Measurements from ENCODE around the gene CKAP2L.

Gene CKAP2L

DNA sequence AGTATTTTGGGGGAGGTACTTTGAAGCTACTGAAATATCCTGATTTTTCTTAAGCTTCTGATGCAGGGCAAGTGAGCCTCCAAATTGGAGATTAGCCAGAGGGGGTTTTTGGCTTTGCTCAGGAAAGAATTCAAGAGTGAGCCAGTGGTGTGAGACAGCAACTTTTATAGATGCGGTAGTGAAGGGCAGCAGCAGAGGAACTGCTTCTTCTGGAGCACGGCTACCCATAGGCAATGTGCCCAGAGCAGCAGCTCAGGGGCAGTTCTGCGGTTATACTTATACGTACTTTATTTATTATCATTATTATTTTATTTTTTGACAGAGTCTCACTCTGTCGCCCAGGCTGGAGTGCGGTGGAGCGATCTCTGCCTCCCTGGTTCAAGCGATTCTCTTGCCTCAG, 63.4 kb downstream of the CKAP2L start:
- no peak for TF ChIP-seq JUND (IDR thresholded peaks at IDR 0.05; ENCODE audit: low read depth)
- in situ Hi-C loops (cut with HindIII; ENCODE audit: low pct_unique_long_range_greater_than_20kb, low sequenced_read_pairs): no loop called here
- no peak for DNase-seq (ENCODE audit: low read depth in 1 of 2, low spot score in 1 of 2)

DNA sequence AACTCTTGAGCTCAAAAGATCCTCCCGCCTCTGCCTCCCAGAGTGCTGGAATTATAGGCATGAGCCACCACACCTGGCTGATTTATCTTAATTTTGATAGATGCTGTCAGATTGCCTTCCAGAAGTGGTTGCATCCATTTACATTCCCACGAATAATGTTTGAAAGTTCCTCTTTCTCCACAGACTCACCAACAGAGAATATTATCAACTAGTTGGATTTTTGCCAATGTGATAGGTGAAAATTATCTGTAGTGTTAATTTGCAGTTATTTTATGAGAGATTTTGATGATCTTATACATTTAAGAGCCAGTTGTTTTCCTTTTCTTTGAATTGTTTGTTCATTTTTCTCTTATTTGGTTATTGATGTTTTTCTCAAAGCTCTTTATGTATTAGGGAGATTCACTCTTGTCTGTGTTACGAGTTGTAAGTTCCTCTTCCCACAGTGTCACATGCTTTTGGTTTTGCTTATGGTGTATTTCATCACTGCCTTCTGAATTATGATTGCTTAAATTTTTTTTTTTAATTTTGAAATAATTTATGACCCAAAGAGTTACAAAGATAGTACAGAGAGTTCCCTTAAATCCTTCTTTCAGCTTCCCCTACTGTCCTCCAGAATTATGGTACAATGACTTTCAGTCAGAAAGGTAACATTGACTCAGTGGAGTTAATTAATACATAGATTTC, 64.3 kb downstream of the CKAP2L start:
- DNase-seq (ENCODE audit: low read depth in 1 of 2, low spot score in 1 of 2): no peak
- TF ChIP-seq JUND (IDR thresholded peaks at IDR 0.05; ENCODE audit: low read depth): no peak
- in situ Hi-C loops (cut with HindIII; ENCODE audit: low pct_unique_long_range_greater_than_20kb, low sequenced_read_pairs): no loop called here

DNA sequence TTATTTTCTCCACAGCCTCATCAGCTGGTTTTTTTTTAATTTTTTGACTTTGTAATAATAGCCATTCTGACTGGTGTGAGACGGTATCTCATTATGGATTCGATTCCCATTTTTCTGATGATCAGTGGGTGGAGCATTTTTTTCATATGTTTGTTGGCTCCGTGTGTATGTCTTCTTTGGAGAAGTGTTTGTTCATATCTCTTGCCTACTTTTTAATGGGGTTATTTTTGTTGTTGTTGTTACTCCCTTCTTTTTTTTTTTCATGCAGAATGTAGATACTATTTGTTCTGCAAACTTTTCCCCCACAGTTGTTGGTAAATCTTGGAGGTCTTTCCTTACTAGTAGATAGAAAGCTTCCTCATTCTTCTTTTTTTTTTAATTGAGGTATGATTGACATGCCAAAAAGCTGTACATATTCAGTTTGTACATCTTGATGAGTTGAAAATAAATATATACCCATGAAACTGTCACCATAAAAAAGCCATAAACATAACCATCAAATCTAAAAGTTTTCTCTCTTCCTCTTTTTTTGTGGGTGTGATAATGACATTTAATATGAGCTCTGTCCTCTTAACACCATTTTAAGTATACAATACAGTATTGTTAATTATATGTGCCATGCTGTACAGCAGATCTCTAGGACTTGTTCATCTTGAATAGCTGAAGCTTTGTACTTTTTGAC, 65.4 kb downstream of the CKAP2L start:
- DNase-seq (ENCODE audit: low read depth in 1 of 2, low spot score in 1 of 2): no peak
- TF ChIP-seq JUND (IDR thresholded peaks at IDR 0.05; ENCODE audit: low read depth): no peak
- in situ Hi-C loops (cut with HindIII; ENCODE audit: low pct_unique_long_range_greater_than_20kb, low sequenced_read_pairs): no loop called here

DNA sequence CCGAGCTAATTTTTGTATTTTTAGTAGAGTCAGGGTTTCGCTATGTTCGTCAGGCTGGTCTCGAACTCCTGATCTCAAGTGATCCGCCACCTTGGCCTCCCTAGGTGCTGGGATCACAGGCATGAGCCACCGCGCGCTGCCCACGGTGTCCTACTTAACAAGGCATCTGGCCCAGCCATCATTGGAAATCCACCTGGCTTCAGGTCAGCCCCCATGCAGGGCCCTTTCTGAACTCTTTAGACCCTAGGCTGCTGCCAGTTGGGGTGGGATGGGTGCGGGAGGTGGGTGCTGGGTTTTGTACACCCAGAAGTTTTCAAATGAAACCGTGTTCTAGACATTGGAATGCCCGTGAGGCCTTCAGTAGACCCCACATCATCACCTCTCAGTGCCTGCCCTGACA, 70.2 kb downstream of the CKAP2L start:
- DNase-seq (ENCODE audit: low read depth in 1 of 2, low spot score in 1 of 2): no peak
- in situ Hi-C loops (cut with HindIII; ENCODE audit: low pct_unique_long_range_greater_than_20kb, low sequenced_read_pairs): no loop called here
- TF ChIP-seq JUND (IDR thresholded peaks at IDR 0.05; ENCODE audit: low read depth): no peak

DNA sequence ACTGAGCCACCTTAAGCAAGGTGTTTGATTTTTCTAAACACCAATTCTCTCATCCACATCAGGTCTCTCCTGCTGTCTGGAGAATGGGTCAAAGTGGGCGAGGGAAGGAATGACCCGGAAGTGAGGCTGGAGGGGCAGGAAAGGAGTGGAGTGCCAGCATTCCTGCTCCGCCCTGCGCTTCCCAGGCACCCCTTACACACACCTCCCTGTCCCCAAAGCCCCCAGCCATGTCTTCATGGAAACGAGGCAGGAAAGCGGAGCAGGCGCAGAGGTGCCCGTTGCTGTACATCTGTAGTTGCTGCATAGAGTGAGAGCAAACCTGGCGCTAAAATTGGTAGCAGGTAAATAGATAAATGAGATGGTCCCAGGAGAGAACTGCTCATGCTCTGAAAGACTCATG, 70.8 kb downstream of the CKAP2L start:
- no peak for DNase-seq (ENCODE audit: low read depth in 1 of 2, low spot score in 1 of 2)
- TF ChIP-seq JUND (IDR thresholded peaks at IDR 0.05; ENCODE audit: low read depth): no peak
- in situ Hi-C loops (cut with HindIII; ENCODE audit: low pct_unique_long_range_greater_than_20kb, low sequenced_read_pairs): no loop called here

DNA sequence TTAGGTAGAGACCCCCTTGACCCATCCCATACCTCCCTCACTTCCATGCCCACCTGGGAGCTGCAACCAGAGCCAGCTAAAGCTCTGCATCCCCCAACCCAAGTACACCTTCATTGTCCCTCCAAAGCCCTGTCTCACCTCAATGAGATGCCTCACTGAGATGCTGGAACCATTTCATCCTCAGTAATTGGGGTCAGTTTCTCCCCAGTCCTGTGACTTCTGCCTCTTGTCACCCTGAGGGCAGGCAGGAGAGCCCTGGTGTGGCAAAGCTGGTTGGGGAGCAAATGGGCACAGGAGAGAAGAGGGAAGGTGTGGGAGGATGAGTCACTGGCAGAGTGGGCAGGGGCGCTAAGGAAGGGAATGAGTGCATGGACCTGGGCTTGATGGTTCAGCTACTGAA, 71.5 kb downstream of the CKAP2L start:
- no peak for TF ChIP-seq JUND (IDR thresholded peaks at IDR 0.05; ENCODE audit: low read depth)
- no peak for DNase-seq (ENCODE audit: low read depth in 1 of 2, low spot score in 1 of 2)
- in situ Hi-C loops (cut with HindIII; ENCODE audit: low pct_unique_long_range_greater_than_20kb, low sequenced_read_pairs): no loop called here

DNA sequence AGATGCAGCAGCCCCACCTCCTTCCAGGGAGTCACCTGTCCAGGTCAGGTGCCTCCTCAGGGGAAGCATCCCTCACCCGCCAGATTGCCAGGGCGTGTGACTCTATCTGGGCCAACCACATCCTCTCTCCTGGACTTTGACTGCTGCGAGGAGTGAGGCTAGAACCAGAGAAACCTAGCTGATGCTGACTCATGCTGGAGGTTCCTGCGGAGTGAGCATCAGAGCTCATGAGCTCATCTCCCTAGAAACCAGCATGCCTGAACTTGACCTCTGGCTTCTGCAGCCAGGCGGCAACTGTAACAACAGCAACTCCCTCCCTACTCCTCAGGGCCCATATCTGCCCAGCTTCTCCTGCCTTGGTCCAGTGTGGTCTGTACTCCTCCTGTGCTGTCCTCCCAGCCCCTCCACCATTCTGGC, 71.9 kb downstream of the CKAP2L start:
- TF ChIP-seq JUND (IDR thresholded peaks at IDR 0.05; ENCODE audit: low read depth): no peak
- in situ Hi-C loops (cut with HindIII; ENCODE audit: low pct_unique_long_range_greater_than_20kb, low sequenced_read_pairs): no loop called here
- DNase-seq (ENCODE audit: low read depth in 1 of 2, low spot score in 1 of 2): peak in 1 of 2 experiments; percentile 56

DNA sequence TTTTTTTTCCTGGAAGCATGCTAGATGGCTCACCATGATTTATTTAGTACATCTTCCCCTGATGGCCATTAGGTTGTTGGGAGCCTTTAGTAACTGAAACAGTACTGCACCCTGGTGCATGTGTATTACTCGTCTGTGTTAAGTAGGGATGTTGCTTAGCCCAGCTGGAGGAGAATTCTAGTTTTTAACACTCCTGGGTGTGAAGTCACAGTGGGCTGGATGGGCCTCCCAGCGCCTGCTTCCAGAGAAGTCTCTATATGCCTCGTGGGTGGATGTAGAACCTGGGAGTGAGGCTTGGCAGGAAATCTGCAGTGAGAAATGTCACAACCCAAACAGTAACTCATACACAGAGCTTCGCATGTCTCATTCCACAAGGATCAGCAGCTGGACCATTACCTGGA, 72.5 kb downstream of the CKAP2L start:
- in situ Hi-C loops (cut with HindIII; ENCODE audit: low pct_unique_long_range_greater_than_20kb, low sequenced_read_pairs): no loop called here

DNA sequence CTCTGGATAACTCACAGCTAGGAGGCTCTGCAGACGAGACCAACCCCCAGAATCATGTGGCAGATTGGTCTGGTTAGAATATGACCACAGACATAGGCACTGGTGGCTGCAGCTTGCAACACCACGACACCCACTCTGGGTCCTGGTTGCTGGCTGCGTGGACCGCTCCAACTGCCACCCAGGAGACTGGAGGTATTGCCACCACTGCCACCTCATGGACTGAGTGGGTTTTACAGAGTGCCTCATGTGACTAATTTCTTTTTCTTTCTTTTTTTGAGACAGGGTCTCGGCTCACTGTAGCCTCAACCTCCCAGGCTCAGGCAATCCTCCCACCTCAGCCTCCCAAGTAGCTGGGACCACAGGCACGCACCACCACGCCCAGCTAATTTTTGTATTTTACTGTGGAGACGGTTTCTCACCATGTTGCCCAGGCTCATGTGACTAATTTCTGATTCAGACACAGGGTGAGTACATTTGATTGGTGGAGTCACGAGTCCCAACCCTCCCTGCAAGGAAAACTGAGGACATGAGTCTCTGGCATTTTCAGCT, 73.5 kb downstream of the CKAP2L start:
- in situ Hi-C loops (cut with HindIII; ENCODE audit: low pct_unique_long_range_greater_than_20kb, low sequenced_read_pairs): no loop called here
- peak in 1 of 2 experiments; percentile 78 for DNase-seq (ENCODE audit: low read depth in 1 of 2, low spot score in 1 of 2)
- TF ChIP-seq JUND (IDR thresholded peaks at IDR 0.05; ENCODE audit: low read depth): no peak

More for the DNA sequence above, 72.5 kb downstream of the CKAP2L start:
- no peak for DNase-seq (ENCODE audit: low read depth in 1 of 2, low spot score in 1 of 2)
- TF ChIP-seq JUND (IDR thresholded peaks at IDR 0.05; ENCODE audit: low read depth): no peak

DNA sequence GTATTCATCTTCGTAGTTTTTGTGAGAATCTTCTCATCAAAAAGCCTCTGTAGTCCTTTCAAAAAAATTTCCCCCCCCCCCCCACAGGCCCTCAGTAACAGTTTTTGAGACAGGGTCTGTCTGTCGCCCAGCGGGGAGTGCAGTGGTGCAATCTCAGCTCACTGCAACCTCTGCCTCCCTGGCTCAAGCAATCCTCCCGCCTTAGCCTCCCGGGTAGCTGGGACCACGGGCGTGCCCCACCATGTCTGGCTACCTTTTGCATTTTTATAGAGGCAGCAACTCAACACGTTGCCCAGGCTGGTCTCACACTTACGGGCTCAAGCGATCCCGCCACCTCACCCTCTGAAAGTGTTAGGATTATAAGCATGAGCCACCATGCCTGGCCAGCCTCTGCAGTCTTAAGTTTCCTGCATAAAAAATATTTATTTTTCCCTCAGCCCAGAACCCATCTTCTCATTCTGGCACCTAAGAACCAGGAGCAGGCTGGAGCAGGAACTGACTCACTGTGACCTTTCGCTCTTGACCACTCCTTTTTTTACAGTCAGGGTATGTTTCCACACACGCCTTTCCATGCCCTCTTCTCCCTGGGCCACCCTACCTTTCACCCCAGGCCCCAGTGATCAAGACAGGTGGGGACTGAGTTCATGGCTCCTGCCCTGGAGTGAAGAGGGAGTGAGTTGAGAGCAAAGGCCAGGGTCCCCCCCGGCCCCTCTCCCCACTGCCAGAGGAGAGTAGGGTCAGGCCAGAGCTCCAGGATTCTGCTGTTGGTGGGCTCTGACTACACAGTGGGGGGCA, 76.1 kb downstream of the CKAP2L start:
- TF ChIP-seq JUND (IDR thresholded peaks at IDR 0.05; ENCODE audit: low read depth): no peak
- no peak for DNase-seq (ENCODE audit: low read depth in 1 of 2, low spot score in 1 of 2)
- in situ Hi-C loops (cut with HindIII; ENCODE audit: low pct_unique_long_range_greater_than_20kb, low sequenced_read_pairs): no loop called here

DNA sequence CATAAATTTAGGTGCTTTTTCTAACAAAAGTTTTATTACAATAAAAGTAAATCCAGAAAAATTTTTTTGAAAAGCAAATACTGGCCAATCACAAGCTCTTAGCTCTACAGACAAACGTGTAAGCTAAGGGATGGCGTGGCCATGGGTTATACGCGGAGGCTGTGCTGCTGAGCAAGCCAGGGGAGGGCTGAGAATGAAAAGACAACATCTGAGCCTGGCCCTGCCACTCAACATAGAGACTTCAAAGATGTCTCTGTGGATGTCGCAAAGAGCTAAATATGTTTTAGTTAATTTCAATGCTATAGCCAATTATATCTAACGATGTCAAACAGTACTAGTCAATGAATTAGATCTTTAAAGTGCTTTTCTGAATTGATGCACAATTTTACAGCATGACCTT, 76.9 kb downstream of the CKAP2L start:
- TF ChIP-seq JUND (IDR thresholded peaks at IDR 0.05; ENCODE audit: low read depth): no peak
- in situ Hi-C loops (cut with HindIII; ENCODE audit: low pct_unique_long_range_greater_than_20kb, low sequenced_read_pairs): no loop called here
- no peak for DNase-seq (ENCODE audit: low read depth in 1 of 2, low spot score in 1 of 2)

Measured in T47D (cell line).